DND-41 (cell line): Measurements from ENCODE around the gene SFXN2.

ENCODE experiments used
- CTCF ChIP-seq: IDR thresholded peaks from 2 replicates; pipeline ENCODE4 v1.5.1; 2012; ENCODE audit warnings: borderline replicate concordance, low read length, moderate library complexity, mild to moderate bottlenecking; ENCODE audit not compliant: poor library complexity, severe bottlenecking; ENCODE audit errors: extremely low read depth
- EZH2 ChIP-seq: IDR thresholded peaks from 3 replicates; pipeline ENCODE4 v1.6.1; 2012; ENCODE audit warnings: borderline replicate concordance, low read depth, mild to moderate bottlenecking, moderate library complexity, low read length, inconsistent platforms; ENCODE audit not compliant: severe bottlenecking

- TF ChIP-seq CTCF = no peak
- no peak for TF ChIP-seq EZH2
These were observed 18.2 kb downstream of the SFXN2 start for GRCh38 chr10:102732661-102733060.
